K562 (cell line): Measurements from ENCODE around the gene VILL.
"Not testable (repeated sequence)": the region's sequence is repeated elsewhere in the genome, so short reads cannot be mapped to it uniquely, and the experiment has no call there.

Experiments used
- BRCA1 ChIP-seq, 2 experiments: fragments of 450-650 bp in 1 of 2; sonication (generic) in 1 of 2; formaldehyde crosslinking in 1 of 2; IDR thresholded peaks; 2 replicates each; pipeline versions ENCODE4 v1.5.0 to v1.6.1; 2017 to 2020; ENCODE audit warnings: mild to moderate bottlenecking in 1 of 2, missing genetic modification reagents in 1 of 2
- CREB1 ChIP-seq, 2 experiments: sonication (generic) in 1 of 2; formaldehyde crosslinking in 1 of 2; IDR thresholded peaks; 2 replicates each; pipeline versions ENCODE4 v1.6.1 to v1.8.0; 2012 to 2022; ENCODE audit warnings: inconsistent platforms in 1 of 2, mild to moderate bottlenecking in 1 of 2, missing genetic modification reagents in 1 of 2, moderate library complexity in 1 of 2
- FOXM1 ChIP-seq, 2 experiments: fragments of 450-650 bp in 1 of 2; sonication (generic) in 1 of 2; formaldehyde crosslinking in 1 of 2; IDR thresholded peaks; 2 replicates each; pipeline versions ENCODE4 v1.6.1 to v1.9.0; 2017 to 2022; ENCODE audit warnings: low read depth in 2 of 2, mild to moderate bottlenecking in 2 of 2, missing genetic modification reagents in 1 of 2, moderate library complexity in 1 of 2
- TF ChIP-seq, protein P1 (sequence below): sonication (generic); formaldehyde crosslinking; IDR thresholded peaks from 2 replicates; pipeline ENCODE4 v1.8.1; 2023; ENCODE audit warnings: mild to moderate bottlenecking, missing genetic modification reagents

GRCh38 chr3:37988376-37988775, 2.2 kb upstream of the VILL start:
- TF ChIP-seq BRCA1 (IDR thresholded peaks at IDR 0.05); BRCA1 (CRISPR knock-in tag; IDR thresholded peaks at IDR 0.05); FOXM1 (IDR thresholded peaks at IDR 0.05; ENCODE audit: low read depth); FOXM1 (CRISPR knock-in tag; IDR thresholded peaks at IDR 0.05; ENCODE audit: low read depth); CREB1 (IDR thresholded peaks at IDR 0.05); CREB1 (CRISPR knock-in tag; IDR thresholded peaks at IDR 0.05): not testable (repeated sequence)
- TF ChIP-seq, protein P1, sequence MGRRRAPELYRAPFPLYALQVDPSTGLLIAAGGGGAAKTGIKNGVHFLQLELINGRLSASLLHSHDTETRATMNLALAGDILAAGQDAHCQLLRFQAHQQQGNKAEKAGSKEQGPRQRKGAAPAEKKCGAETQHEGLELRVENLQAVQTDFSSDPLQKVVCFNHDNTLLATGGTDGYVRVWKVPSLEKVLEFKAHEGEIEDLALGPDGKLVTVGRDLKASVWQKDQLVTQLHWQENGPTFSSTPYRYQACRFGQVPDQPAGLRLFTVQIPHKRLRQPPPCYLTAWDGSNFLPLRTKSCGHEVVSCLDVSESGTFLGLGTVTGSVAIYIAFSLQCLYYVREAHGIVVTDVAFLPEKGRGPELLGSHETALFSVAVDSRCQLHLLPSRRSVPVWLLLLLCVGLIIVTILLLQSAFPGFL, result not testable (repeated sequence)
